ENCODE measurements around the gene OR4K13. TPM values are rescaled to one million over a fixed set of nuclear protein-coding genes. Genes with fewer than 3 reads are reported as not detected.

OR4K13 gene
- total RNA-seq, 2 donors from 2014 or later = not detected

Other genes starting within 250 kb of the OR4K13 start
- gene OR4N2, start 232.3 kb downstream of the OR4K13 start, total RNA-seq = not detected
- gene OR4K2, start 160.9 kb downstream of the OR4K13 start, total RNA-seq = not detected
- gene OR4K5, start 115.4 kb downstream of the OR4K13 start, total RNA-seq = not detected
- not detected for gene OR4K1, start 105.1 kb downstream of the OR4K13 start, total RNA-seq
- not detected for gene OR4K15, start 60.4 kb downstream of the OR4K13 start, total RNA-seq
- gene OR4Q2, start 33.9 kb downstream of the OR4K13 start, total RNA-seq = not detected
- gene OR4K14, start 16.7 kb downstream of the OR4K13 start, total RNA-seq = not detected
- gene OR4L1, start 24.0 kb upstream of the OR4K13 start, total RNA-seq = not detected
- gene OR4K17, start 74.7 kb upstream of the OR4K13 start, total RNA-seq = not detected
- gene OR4N5, start 102.8 kb upstream of the OR4K13 start, total RNA-seq = not detected
- not detected for gene OR11G2, start 154.9 kb upstream of the OR4K13 start, total RNA-seq
- not detected for gene OR11H6, start 187.7 kb upstream of the OR4K13 start, total RNA-seq
- gene OR11H7, start 192.9 kb upstream of the OR4K13 start, total RNA-seq = not detected
- gene OR11H4, start 203.2 kb upstream of the OR4K13 start, total RNA-seq = not detected